Measurements from ENCODE around the gene CDH8.
A peak's percentile ranks its signal among the peaks of the same experiment; 100 is the strongest.
"Not testable (repeated sequence)": the region's sequence is repeated elsewhere in the genome, so short reads cannot be mapped to it uniquely, and the experiment has no call there.

The CDH8 gene

DNA sequence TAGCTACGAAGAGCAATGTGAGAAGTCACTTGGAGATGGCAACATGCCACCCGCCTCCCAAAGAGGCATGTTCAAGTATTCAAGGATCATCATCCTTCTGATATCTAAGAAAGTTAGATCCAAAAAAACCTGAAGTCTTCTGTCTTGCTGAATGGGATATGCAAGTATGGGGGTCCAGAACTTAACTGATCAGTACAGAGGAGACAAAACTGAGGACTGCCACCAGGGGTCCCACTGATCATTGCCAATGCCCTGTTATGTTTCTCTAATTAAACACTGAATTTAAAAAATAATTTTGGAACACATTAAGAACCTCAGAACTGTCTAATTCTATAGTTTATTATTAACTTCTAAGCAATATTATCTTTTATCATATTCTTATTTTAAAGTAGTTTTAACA lies 99.7 kb downstream of the CDH8 start:
- DNase-seq (ENCODE audit: low read depth) = no peak

DNA sequence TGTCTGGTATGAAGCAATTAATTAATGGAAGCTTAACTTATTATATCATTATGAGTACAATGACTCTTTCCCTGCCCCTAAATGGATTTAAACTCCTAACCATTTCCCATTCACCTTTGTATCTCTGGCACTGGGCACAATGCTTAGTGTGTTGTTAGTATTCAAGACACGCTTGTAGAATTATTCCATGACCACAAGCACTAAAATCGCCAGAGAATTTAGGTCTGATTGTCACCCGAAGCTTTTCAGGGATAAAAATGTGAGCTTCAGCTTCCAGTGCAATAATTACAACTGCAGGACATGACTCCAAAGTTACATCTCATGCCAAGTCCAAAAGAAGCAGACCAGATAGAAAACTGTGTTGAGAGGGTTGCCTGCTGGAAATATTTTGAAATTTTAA lies 101.6 kb downstream of the CDH8 start:
- no peak for DNase-seq (ENCODE audit: low read depth)

DNA sequence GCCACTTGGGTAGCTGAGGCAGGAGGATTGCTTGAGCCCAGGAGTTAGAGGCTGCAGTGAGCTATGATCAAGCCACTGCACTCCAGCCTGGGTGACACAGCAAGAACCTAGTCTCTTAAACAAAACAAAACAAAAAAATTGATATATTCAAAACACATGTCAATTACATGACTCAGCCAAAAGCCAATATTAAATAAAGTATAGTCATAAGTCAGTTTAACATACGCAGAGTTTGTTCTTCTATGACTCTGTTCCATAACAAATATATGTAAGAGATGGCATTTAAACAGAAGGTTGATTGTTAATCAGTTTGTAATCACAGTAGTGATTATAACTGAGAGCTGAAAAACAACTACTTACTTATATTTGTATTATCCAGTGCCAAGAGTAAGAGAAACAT lies 106.5 kb downstream of the CDH8 start:
- DNase-seq (ENCODE audit: low read depth) = no peak

DNA sequence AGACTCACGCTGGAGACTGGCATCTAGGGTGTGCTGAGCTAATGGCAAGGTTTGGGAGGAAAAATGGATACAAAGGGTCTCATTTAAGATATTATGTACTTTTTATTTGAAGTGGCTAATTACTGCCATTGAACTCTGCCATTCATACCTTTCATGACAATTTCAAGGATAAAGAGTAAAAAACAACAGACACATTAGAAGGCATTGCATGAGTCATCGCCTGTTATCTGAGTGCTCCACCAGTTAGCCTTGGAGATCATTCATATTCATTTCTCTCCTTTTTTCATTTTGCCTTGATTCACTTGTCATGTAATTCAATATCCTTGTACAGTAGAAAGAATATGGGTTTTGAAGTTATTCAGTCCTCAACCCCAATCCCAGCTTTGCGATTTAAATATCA lies 109.5 kb downstream of the CDH8 start:
- DNase-seq (ENCODE audit: low read depth) = peak; percentile 5

DNA sequence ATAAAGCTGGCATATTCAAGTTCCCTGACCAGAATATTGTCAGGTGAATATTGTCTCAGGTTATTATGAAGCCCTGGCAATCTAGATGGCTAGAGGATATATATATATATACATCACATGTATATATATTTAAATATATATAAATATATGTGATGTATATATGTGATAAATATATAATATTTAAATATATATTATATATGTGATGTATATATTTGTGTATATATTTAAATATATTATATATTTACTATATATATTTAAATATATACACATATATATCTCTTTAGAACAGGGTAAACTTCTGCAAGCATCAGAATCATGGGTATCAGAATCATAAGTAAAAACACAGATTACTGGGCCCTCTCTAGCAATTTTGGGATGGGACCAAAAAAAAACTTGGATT lies 112.6 kb downstream of the CDH8 start:
- DNase-seq (ENCODE audit: low read depth) = no peak

GRCh38 chr16:61921373-61921772 lies 114.9 kb downstream of the CDH8 start:
- DNase-seq (ENCODE audit: low read depth) = no peak

- not testable (repeated sequence) for DNase-seq (ENCODE audit: low read depth)
Observed at GRCh38 chr16:61917865-61918826, 118.1 kb downstream of the CDH8 start.

DNA sequence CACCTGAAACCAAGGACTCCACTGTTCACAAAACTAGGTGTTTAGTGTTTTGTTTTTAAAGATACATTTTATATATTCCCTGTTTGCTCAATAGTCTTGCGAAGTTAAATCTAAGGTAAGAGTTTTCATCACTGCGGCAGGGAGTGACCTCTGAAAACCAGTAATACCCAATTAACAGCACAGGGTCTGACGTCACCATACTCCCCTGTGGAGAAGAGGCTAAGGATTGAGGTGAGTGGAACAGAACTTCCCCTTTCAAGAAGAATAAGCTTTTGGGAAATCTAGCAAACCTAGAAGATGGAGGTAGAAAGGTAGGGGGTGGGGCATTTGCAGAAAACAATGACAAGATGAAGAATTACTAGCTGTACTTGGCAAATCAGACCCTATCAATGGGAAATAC lies 120.7 kb downstream of the CDH8 start:
- DNase-seq (ENCODE audit: low read depth) = no peak

DNA sequence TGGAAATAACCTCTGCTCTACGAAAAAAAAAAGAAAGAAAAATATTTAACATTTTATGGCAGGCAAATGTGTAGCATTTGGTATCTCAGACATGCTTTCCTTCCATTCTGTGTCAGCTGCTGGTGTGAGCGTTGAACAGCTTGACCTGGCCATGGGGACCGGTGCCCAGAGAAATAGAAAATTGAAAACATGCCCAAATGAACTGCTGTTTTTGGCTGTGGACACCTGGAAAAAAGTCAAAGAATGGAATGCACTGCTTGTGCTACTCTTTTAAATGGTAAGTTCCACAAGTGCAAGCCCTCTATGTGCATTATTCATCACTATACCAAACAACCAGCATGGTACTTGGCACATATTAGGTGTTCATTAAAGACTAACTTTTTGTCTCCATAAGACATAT lies 127.2 kb downstream of the CDH8 start:
- no peak for DNase-seq (ENCODE audit: low read depth)

- DNase-seq (ENCODE audit: low read depth) = no peak
Observed at GRCh38 chr16:61908426-61908825, 127.8 kb downstream of the CDH8 start.

DNA sequence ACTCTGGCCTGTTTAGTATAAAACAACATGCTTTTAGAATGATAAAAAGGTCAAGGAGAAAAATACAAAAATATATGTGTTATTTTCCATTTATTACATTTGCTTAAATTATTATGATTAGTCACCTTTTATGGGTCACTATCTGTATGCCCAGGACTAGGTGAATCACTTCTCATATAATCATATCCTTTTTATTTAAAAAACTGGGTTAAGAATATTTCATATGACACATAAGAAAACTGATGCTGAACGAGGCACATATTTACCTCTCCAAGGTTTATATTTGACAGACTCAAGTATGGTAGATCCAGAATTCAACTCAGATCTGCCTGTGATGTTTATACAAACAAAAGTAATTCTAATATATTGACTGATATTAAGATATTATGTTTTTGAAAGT lies 134.5 kb downstream of the CDH8 start:
- DNase-seq (ENCODE audit: low read depth) = no peak

- DNase-seq (ENCODE audit: low read depth) = peak; percentile 31
Observed at GRCh38 chr16:61900482-61900881, 135.8 kb downstream of the CDH8 start.

- DNase-seq (ENCODE audit: low read depth) = no peak
Observed at GRCh38 chr16:61897657-61898056, 138.6 kb downstream of the CDH8 start.

GRCh38 chr16:61892531-61892930 lies 143.7 kb downstream of the CDH8 start:
- no peak for DNase-seq (ENCODE audit: low read depth)

DNA sequence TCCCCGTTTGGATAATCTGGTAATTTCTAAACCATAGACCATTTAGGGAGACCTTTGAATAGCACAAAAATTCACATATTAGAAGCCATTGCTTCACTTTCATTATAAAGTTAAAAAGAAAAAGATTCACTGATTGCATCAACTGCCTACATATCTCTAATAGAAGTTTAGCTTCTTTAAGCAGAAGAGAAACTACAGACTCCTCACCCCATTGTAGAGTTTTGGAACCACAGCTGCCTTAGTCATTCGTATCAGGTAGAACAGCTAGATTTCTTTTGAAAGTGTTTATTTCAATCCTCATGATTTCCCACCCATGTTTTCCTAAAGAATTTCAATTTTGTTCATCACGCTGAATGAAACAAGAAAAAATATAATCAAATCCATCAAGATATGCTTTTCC lies 144.8 kb downstream of the CDH8 start:
- DNase-seq (ENCODE audit: low read depth) = no peak

GRCh38 chr16:61890386-61890785 lies 145.9 kb downstream of the CDH8 start:
- no peak for DNase-seq (ENCODE audit: low read depth)

GRCh38 chr16:61887903-61888302 lies 148.3 kb downstream of the CDH8 start:
- peak; percentile 34 for DNase-seq (ENCODE audit: low read depth)

- DNase-seq (ENCODE audit: low read depth) = no peak
Observed at GRCh38 chr16:61885343-61885742, 150.9 kb downstream of the CDH8 start.

GRCh38 chr16:61879306-61879705 lies 156.9 kb downstream of the CDH8 start:
- no peak for DNase-seq (ENCODE audit: low read depth)

- no peak for DNase-seq (ENCODE audit: low read depth)
Observed at GRCh38 chr16:61877436-61877835, 158.8 kb downstream of the CDH8 start.

DNA sequence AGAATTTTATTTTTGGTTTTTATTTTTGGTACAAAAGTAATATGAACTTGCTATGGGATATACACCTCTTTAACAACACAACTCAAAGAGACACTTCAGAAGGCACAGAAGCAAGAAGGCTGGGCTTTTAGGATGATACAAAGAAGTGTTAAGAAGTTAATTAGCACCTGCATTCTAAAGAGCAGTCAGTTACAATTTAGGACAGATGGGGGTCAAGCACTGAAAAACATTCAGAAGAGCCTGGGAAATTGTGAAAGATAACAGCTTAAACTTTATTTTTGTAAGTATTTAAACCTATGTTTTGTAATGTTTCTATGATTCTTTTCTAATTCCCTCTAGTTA lies 163.5 kb downstream of the CDH8 start:
- no peak for DNase-seq (ENCODE audit: low read depth)

DNA sequence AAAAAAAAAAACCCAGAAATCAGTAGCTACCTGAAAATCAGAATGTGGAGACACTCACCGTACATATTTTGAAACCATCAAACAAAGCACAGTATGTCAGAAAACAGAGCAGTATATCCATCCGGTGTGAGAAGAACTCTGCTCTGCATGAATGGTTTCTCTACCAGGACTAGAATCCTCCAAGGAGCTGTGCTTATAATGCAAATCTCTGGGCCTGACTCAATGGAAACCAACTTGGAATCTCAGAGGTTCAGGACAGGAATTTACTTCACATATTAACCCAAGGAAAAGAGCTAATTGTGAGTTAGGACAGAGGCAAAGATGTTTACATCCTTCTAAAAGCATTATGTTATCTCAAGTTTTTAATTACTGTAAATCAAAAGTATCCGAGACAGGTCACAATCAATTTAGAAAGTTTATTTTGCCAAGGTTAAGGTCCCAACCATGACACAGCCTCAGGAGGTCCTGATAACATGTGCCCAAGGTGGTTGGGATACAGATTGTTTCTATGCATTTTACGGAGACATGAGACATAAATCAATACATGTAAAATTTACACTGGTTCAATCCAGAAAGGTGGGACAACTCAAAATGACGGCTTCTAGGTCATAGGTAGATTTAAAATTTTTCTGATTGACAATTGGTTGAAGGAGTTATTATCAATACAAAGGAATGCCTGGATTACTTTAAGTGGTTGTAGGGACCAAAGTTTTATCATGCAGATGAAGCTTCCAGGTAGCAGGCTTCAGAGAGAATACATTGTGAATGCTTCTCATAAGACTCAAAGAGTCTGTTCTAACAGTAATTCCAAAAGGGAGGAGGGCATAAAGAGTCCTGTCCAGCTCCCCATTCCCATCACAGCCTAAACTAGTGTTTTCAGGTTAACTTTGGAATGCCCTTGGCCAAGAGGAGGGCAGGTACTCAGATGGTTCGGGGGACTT lies 164.1 kb downstream of the CDH8 start:
- no peak for DNase-seq (ENCODE audit: low read depth)

Data from iris pigment epithelial cell (primary cell).